Astrocyte (in vitro differentiated cells and primary cell): ENCODE measurements around the gene CCRL2. TPM values are rescaled to one million over a fixed set of nuclear protein-coding genes. Genes with fewer than 3 reads are reported as not detected.

Source experiments
- DNase-seq: peaks from one replicate; pipeline ENCODE4 v3.0.0-alpha.2; 2010; ENCODE audit warnings: low read depth
- FAIRE-seq: peaks from 2 replicates; lab custom pipeline; 2011; peaks lifted over from hg19 to GRCh38; lab: Jason Lieb, UNC
- H2AFZ ChIP-seq: 2 replicates; pipeline ENCODE4 v1.6.0; 2012; ENCODE audit warnings: low read depth, low read length, inconsistent platforms
- H3K27ac ChIP-seq: 2 replicates; pipeline ENCODE4 v1.5.1; 2011; ENCODE audit warnings: low read depth, low read length, inconsistent platforms
- H3K27me3 ChIP-seq: 2 replicates; pipeline ENCODE4 v1.6.0; 2011; ENCODE audit warnings: low read length, inconsistent platforms; ENCODE audit not compliant: insufficient read depth
- H3K36me3 ChIP-seq: 2 replicates; pipeline ENCODE4 v1.5.1; 2011; ENCODE audit warnings: low read length, inconsistent platforms; ENCODE audit not compliant: insufficient read depth
- H3K4me1 ChIP-seq: 2 replicates; pipeline ENCODE4 v1.5.1; 2011; ENCODE audit warnings: low read length, inconsistent platforms; ENCODE audit not compliant: insufficient read depth
- H3K4me2 ChIP-seq: 2 replicates; pipeline ENCODE4 v1.6.0; 2012; ENCODE audit warnings: low read length, inconsistent platforms
- H3K4me3 ChIP-seq: 2 replicates; pipeline ENCODE4 v1.5.1; 2011; ENCODE audit warnings: low read depth, mild to moderate bottlenecking, low read length, inconsistent platforms; ENCODE audit not compliant: insufficient read depth
- H3K79me2 ChIP-seq: 2 replicates; pipeline ENCODE4 v1.6.0; 2012; ENCODE audit warnings: mild to moderate bottlenecking, low read length, inconsistent platforms; ENCODE audit not compliant: insufficient read depth
- H3K9ac ChIP-seq: 2 replicates; pipeline ENCODE4 v1.6.0; 2012; ENCODE audit warnings: mild to moderate bottlenecking, low read length, inconsistent platforms
- H3K9me3 ChIP-seq: 2 replicates; pipeline ENCODE4 v1.5.1; 2012; ENCODE audit warnings: low read depth, mild to moderate bottlenecking, low read length, inconsistent platforms; ENCODE audit not compliant: insufficient read depth
- H4K20me1 ChIP-seq: 2 replicates; pipeline ENCODE4 v1.6.0; 2012; ENCODE audit warnings: low read length, inconsistent platforms; ENCODE audit not compliant: insufficient read depth
- H3K27ac Mint-ChIP-seq: one replicate; pipeline ENCODE4 v1.8.0; 2021; ENCODE audit warnings: mild to moderate bottlenecking, mixed read lengths; ENCODE audit not compliant: unreplicated experiment
- H3K27me3 Mint-ChIP-seq: one replicate; pipeline ENCODE4 v1.8.0; 2021; ENCODE audit warnings: low read depth, mixed read lengths; ENCODE audit not compliant: unreplicated experiment
- H3K36me3 Mint-ChIP-seq: one replicate; pipeline ENCODE4 v1.8.0; 2021; ENCODE audit warnings: low read depth, mixed read lengths; ENCODE audit not compliant: unreplicated experiment
- H3K4me1 Mint-ChIP-seq: one replicate; pipeline ENCODE4 v1.8.0; 2021; ENCODE audit warnings: low read depth, mixed read lengths; ENCODE audit not compliant: unreplicated experiment
- H3K4me3 Mint-ChIP-seq: one replicate; pipeline ENCODE4 v1.8.0; 2021; ENCODE audit warnings: mild to moderate bottlenecking, moderate library complexity, mixed read lengths; ENCODE audit not compliant: unreplicated experiment
- H3K9me3 Mint-ChIP-seq: one replicate; pipeline ENCODE4 v1.8.0; 2021; ENCODE audit warnings: mild to moderate bottlenecking, mixed read lengths; ENCODE audit not compliant: unreplicated experiment
- CTCF ChIP-seq: IDR thresholded peaks from 2 replicates; pipeline ENCODE4 v1.5.1; 2011; ENCODE audit warnings: low read depth, mild to moderate bottlenecking, inconsistent platforms, low read length, moderate library complexity; ENCODE audit not compliant: insufficient read depth
- EZH2 ChIP-seq: IDR thresholded peaks from 2 replicates; pipeline ENCODE4 v1.6.1; 2012; ENCODE audit warnings: mild to moderate bottlenecking, low read length, inconsistent platforms; ENCODE audit not compliant: insufficient read depth
- total RNA-seq: library from RNA; stranded (reverse); gene quantifications from 2 replicates; pipeline ENCODE4 v1.2.1, GENCODE V29; 2021

CCRL2 gene
- total RNA-seq, 1 donor from 2014 or later = not detected

DNA sequence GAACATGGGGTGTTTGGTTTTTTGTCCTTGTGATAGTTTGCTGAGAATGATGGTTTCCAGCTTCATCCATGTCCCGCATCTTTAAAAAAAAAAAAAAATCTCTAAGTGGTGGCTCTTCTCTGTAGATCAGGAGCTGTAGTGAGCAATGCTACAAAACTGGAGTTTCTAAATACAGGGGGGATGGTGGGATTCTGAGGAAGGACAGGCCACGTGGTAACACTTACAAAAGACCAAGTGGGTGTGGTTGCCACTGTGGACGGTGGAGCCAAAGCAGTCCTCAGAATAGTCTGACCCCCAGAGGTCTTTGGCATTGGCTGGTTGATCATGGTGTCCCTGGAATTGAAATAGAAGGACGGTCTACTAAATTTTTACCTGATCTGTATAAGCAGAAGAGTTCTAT is 7.7 kb downstream of the CCRL2 start:
- FAIRE-seq = no peak
- no peaks in the 10 kb centered on the region for H3K9me3 Mint-ChIP-seq
- peaks cover 4% of the 10 kb centered on the region for H3K4me1 ChIP-seq
- no peak overlapping the region for H2AFZ ChIP-seq
- no peaks in the 10 kb centered on the region for H3K27me3 ChIP-seq
- H3K36me3 ChIP-seq = no peaks in the 10 kb centered on the region
- H3K36me3 Mint-ChIP-seq = no peaks in the 10 kb centered on the region
- no peak overlapping the region for H3K4me3 ChIP-seq
- H3K27me3 Mint-ChIP-seq = peaks cover 8% of the 10 kb centered on the region
- TF ChIP-seq CTCF = no peak
- no peak for TF ChIP-seq EZH2
- no peak overlapping the region for H3K4me2 ChIP-seq
- H3K4me1 Mint-ChIP-seq = peaks cover 9% of the 10 kb centered on the region
- no peak overlapping the region for H3K27ac Mint-ChIP-seq
- H3K27ac ChIP-seq = no peak overlapping the region
- no peaks in the 10 kb centered on the region for H3K9me3 ChIP-seq
- no peaks in the 10 kb centered on the region for H4K20me1 ChIP-seq
- no peaks in the 10 kb centered on the region for H3K79me2 ChIP-seq
- DNase-seq = no peak
- H3K9ac ChIP-seq = no peak overlapping the region
- no peak overlapping the region for H3K4me3 Mint-ChIP-seq

GRCh38 chr3:46416125-46416810 is 9.2 kb downstream of the CCRL2 start:
- Mint-ChIP-seq H3K27me3 (peaks cover 8% of the 10 kb centered on the region), H3K4me3 (no peak overlapping the region), H3K4me1 (peaks cover 5% of the 10 kb centered on the region), H3K9me3 (no peaks in the 10 kb centered on the region), H3K36me3 (no peaks in the 10 kb centered on the region), H3K27ac (no peak overlapping the region)
- Histone ChIP-seq H2AFZ (no peak overlapping the region), H3K79me2 (no peaks in the 10 kb centered on the region), H4K20me1 (no peaks in the 10 kb centered on the region), H3K4me2 (no peak overlapping the region), H3K4me1 (no peaks in the 10 kb centered on the region), H3K4me3 (no peak overlapping the region), H3K27ac (no peak overlapping the region), H3K9ac (no peak overlapping the region), H3K9me3 (no peaks in the 10 kb centered on the region), H3K36me3 (no peaks in the 10 kb centered on the region), H3K27me3 (no peaks in the 10 kb centered on the region)
- TF ChIP-seq CTCF (no peak), EZH2 (no peak)
- FAIRE-seq (no peak), DNase-seq (no peak)

GRCh38 chr3:46416811-46417510 is 9.9 kb downstream of the CCRL2 start:
- TF ChIP-seq EZH2 = no peak
- no peak for TF ChIP-seq CTCF
- Mint-ChIP-seq H3K9me3 (no peaks in the 10 kb centered on the region), H3K4me3 (no peak overlapping the region), H3K27me3 (peaks cover 9% of the 10 kb centered on the region), H3K27ac (no peak overlapping the region), H3K36me3 (no peaks in the 10 kb centered on the region), H3K4me1 (peaks cover 5% of the 10 kb centered on the region)
- no peaks in the 10 kb centered on the region for H3K9me3 ChIP-seq
- FAIRE-seq (no peak), DNase-seq (no peak)
- H3K4me2 ChIP-seq = no peak overlapping the region
- no peaks in the 10 kb centered on the region for H3K36me3 ChIP-seq
- no peak overlapping the region for H2AFZ ChIP-seq
- H3K4me3 ChIP-seq = no peak overlapping the region
- no peaks in the 10 kb centered on the region for H3K79me2 ChIP-seq
- H3K4me1 ChIP-seq = no peaks in the 10 kb centered on the region
- H3K27ac ChIP-seq = no peak overlapping the region
- no peak overlapping the region for H3K9ac ChIP-seq
- no peaks in the 10 kb centered on the region for H3K27me3 ChIP-seq
- H4K20me1 ChIP-seq = no peaks in the 10 kb centered on the region
